GM12873 (cell line): ENCODE data around the gene PCLO.

Experiments used
- TF ChIP-seq, protein P1 (sequence below): IDR thresholded peaks from 2 replicates; pipeline ENCODE4 v1.5.1; 2012; ENCODE audit warnings: low read depth, mild to moderate bottlenecking, moderate library complexity, low read length, control low read depth; ENCODE audit not compliant: insufficient read depth; ENCODE audit errors: missing control alignments

PCLO gene

DNA sequence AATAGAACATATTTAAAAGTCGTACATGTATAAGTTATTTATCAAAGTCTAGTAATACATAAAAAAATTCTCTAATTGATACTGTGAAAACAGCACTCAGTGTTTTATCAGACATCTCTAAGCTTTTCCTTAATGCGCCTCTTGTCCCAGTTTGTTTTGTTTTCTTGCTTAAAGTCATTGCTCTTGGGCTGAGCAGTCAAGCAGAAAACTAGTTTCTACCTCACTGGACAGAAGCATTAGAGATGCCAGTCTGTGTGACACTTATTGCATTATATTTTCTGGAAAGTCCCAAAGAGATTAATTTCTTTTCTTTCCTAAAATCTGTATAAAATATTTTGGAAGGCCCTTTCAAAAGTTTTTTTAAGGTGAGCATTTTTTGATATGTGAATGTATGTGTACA, 236.2 kb downstream of the PCLO start:
- TF ChIP-seq, protein P1, sequence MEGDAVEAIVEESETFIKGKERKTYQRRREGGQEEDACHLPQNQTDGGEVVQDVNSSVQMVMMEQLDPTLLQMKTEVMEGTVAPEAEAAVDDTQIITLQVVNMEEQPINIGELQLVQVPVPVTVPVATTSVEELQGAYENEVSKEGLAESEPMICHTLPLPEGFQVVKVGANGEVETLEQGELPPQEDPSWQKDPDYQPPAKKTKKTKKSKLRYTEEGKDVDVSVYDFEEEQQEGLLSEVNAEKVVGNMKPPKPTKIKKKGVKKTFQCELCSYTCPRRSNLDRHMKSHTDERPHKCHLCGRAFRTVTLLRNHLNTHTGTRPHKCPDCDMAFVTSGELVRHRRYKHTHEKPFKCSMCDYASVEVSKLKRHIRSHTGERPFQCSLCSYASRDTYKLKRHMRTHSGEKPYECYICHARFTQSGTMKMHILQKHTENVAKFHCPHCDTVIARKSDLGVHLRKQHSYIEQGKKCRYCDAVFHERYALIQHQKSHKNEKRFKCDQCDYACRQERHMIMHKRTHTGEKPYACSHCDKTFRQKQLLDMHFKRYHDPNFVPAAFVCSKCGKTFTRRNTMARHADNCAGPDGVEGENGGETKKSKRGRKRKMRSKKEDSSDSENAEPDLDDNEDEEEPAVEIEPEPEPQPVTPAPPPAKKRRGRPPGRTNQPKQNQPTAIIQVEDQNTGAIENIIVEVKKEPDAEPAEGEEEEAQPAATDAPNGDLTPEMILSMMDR: no peak

DNA sequence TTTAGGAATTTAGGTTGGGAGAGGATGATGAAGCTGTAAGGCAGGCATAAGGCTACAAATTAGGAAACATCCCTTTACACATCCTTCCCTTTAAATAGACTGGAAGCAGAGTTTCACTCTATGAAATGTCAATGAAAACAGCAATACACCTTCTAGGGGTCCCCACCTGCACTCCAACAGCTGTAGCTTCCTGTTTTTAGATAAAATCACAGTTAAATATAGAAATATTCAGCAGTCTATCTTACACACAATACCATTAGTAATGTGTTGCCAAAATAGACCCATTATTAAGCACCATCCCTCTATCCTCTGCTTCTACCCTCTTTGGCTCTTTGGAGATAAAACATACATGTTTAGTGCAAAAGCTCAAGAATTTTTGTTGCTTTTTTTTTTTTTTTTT, 237.4 kb downstream of the PCLO start:
- TF ChIP-seq, protein P1: no peak

DNA sequence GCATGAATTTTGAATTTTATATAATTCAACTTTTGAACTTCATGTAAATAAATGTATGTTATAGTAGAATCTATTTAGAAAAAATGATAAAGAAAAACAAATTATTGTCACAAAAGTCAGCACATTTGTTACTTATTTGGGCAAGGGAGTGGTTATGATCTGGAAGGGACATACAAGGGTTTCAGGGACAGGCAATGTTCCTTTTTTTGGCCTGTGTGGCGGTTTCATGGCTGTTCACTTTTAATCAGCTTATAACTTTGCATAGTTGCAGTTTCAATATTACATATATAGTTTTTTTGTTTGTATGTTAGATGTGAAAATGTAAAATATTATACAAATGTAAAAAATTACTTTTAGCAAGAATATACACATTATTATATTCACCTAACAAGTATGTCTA, 256.2 kb downstream of the PCLO start:
- TF ChIP-seq, protein P1: no peak

DNA sequence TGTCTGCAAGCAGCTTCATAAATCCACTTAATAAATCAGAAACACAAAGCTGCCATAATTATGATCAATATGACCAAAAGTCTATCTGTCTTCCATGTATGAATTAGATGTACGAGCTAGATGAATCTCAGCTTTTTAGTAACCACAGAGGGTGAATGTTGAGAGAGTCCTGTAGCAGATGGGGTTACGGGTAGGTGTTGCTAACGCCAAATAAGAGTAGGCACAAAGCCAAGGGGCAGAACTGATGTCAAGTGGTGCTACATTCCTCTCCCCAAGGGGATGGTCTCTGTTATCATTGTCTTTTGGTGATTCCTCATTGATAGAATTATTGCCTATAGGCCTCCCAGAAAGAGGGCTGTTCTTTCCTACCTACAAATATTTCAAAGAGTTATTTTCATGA, 257.8 kb downstream of the PCLO start:
- TF ChIP-seq, protein P1: no peak

DNA sequence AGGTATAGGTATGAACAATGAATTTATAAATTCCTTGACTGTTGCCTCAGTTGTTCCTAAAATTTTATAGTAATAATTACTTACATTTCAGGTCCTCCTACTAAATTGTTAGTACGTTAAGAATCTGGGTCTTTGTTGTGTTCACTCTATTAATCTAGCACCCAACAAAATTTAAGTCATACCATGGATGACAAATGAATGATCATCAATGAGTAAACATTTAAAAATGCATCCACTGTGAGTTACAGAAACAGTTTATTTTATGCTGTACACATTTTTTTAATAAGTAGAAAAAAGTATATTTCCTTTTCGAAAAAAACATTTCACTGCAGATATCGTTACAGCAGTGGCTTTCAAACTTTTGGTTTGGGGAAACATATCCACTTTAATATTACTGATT, 265.2 kb downstream of the PCLO start:
- TF ChIP-seq, protein P1: no peak

DNA sequence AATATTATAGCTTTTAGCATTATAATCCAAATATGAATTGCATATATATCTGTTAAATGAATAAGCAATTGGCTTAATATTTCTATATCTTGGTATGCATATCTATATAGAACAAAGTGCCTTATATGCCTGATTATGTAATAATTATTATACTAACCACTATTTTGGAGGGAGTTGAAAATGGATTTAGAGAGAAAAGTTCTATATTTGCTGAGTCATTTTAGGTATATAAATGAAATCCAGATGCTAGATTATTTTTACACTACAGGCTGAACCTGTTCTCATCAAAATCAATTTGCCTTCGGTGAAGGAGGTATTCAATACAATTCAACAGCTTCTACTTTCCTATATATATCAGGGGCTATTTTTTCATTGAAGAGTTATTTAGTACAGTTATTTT, 276.4 kb downstream of the PCLO start:
- TF ChIP-seq, protein P1: no peak

GRCh38 chr7:82865856-82866255, 296.8 kb downstream of the PCLO start:
- TF ChIP-seq, protein P1: no peak
